Renal cortex interstitium (tissue), 11 donors: ENCODE results near the gene SPRR4. TPM values are rescaled to one million over a fixed set of nuclear protein-coding genes. Genes with fewer than 3 reads are reported as not detected.
"Not testable (repeated sequence)": the region's sequence is repeated elsewhere in the genome, so short reads cannot be mapped to it uniquely, and the experiment has no call there.

Experiments
- DNase-seq, 11 donors: peaks; one replicate each; pipeline ENCODE4 v3.0.0-alpha.2; 2013; ENCODE audit warnings: low read depth in 9 of 11, low spot score in 4 of 11; ENCODE audit errors: extremely low read depth in 1 of 11
- polyA plus RNA-seq, 3 donors: library from polyadenylated mRNA; unstranded; fragments of 120-200 nt; gene quantifications; one replicate each; pipeline ENCODE4 v1.2.1, GENCODE V29; 2013; ENCODE audit not compliant: insufficient read length in 3 of 3

The SPRR4 gene
- polyA plus RNA-seq, 3 donors: not detected

DNA sequence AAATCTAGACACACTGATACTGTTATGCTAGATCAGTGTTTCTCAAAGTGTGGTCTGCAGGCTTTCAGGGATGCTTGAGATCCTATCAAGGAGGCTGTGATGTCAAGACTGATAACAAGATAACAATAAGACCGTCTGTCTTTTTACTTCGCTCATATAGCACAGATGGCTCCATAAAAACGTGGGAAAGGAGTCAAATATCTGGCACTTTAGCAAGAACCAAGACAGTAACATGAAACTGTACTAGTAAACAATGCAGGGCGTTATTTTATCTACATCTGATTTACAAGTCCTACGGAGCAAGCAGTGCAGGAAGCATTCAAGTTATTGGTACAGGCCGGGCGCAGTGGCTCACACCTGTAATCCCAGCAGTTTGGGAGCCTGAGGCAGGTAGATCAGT is 27.5 kb downstream of the SPRR4 start:
- DNase-seq: no peak

DNA sequence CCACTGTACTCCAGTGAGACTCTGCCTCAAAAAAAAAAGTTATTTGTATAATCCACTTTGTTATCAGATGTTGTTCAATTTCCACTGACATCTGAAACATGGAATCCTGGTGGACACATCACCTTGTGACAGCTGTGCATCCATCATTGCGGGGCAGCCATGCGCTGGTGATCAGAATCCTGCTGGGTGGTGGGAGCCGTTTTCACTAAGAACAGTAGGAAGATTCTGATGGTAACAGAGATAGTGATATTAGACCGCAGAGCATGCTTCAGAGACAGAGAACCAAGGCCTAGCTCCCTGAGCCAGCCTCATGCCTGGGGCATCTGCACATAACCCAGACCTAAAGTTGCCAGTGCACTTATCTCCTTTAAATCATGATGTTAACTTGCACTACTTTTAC is 28.0 kb downstream of the SPRR4 start:
- no peak for DNase-seq

DNA sequence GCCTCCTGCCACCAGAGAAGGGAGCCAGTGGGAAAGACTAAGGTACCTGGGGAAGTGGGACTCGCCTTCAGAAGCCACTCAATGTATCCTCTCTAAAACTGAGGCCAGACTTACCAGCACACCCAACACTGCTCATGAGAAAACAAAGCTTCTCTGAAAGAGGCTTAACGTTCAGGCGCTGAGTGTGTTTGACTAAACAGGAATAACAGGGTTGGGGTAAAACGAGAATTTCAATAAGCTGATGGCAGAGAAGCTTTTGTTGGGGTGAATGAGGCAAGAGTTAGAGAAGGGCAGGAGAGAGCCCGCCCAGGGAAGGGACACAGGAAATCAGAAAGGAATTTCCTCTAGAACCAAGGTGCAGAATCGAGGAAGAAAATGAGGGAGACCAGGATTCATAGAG is 29.4 kb downstream of the SPRR4 start:
- no peak for DNase-seq

DNA sequence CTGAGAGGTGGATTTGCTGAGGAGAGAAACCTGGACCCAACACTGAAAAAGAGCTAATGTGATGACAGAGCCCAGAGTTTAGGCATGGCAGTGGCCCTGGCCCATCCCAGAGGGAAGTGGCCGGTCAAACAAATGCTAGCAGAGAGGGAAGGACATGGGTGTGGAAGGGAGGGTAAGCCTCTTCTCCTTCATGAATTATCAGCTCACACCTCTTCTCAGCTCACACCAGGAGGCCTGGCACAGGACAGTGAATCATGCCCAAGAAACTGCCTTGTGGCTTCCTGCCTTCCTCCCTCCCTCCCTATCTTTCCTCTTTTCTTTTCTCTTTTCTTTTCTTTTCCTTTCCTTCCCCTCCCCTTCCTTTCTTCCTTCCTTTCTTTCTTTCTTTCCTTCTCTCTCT is 29.8 kb downstream of the SPRR4 start:
- no peak for DNase-seq

DNA sequence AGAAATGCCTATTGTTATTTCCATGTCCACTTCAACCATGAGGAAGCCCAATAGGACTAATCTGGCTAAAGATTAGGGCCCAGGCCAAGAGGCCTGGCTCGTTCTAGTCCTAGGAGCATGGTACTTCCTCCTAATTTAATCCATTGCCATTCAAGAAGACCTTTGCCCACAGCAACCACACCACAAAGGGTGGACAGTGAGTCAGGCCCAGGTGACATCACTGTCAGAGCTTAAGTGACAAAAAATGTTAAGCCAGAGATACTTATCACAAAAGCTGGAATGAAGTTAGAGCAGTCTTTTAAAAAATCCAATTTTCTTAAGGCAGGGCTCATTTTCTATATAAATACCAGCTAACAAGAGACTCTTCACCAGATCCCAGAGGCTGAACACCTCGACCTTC is 30.9 kb downstream of the SPRR4 start, which contains the start of gene SPRR3:
Gene SPRR3 (plus strand): TSS at position 368 of the 400 bp plus-strand sequence. CDS start 1,272 bp downstream, outside the sequence.
- no peak for DNase-seq

DNA sequence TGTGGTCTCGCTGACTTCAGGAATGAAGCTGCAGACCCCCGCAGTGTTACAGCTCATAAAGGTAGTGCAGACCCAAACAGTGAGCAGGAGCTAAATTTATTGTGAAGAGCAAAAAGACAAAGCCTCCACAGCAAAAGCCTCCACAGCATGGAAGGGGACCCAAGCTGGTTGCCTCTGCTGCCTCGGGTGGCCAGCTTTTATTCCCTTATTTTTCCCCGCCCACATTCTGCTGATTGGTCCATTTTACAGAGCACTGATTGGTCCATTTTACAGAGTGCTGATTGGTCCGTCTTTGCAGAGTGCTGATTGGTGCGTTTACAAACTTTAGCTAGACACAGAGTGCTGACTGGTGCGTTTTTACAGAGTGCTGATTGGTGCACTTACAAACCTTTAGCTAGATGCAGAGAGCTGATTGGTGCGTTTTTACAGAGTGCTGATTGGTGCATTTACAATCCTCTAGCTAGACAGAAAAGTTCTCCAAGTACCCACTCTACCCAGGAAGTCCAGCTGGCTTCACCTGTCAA is 40.8 kb downstream of the SPRR4 start:
- DNase-seq: not testable (repeated sequence)

DNA sequence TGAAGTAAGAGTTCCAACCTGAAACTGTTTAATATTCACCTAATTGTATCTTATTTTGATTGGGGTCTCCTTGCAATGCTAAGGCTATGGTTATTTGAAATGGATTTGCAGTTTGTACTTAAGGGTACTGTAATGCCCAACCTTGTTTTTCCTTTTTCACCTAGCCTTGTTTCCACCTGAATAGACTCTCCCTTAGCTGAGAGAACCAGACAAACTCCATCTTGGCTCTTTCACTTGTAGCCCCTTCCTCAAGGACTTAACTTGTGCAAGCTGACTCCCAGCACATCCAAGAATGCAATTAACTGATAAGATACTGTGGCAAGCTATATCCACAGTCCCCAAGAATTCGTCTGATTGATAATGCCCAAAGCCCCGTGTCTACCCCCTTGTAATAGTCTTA is 51.4 kb downstream of the SPRR4 start:
- DNase-seq: not testable (repeated sequence)

Other genes with a start within 250 kb of the SPRR4 start
- gene KPRP, start 212.6 kb upstream of the SPRR4 start, polyA plus RNA-seq: not detected
- gene LCE1F, start 195.5 kb upstream of the SPRR4 start, polyA plus RNA-seq: not detected
- gene LCE1E, start 184.4 kb upstream of the SPRR4 start, polyA plus RNA-seq: not detected
- gene LCE1D, start 173.9 kb upstream of the SPRR4 start, polyA plus RNA-seq: not detected
- gene LCE1C, start 164.0 kb upstream of the SPRR4 start, polyA plus RNA-seq: not detected
- not detected for gene LCE1B, start 158.7 kb upstream of the SPRR4 start, polyA plus RNA-seq
- not detected for gene LCE1A, start 143.2 kb upstream of the SPRR4 start, polyA plus RNA-seq
- gene LCE6A, start 127.8 kb upstream of the SPRR4 start, polyA plus RNA-seq: not detected
- not detected for gene LCE7A, start 110.7 kb upstream of the SPRR4 start, polyA plus RNA-seq
- gene SMCP, start 92.3 kb upstream of the SPRR4 start, polyA plus RNA-seq: not detected
- gene IVL, start 62.1 kb upstream of the SPRR4 start, polyA plus RNA-seq: under 1 TPM in 2 of 3 donors, not detected in 1; 0.09 to 0.16 TPM
- not detected for gene SPRR5, start 23.4 kb upstream of the SPRR4 start, polyA plus RNA-seq
- not detected for gene SPRR1A, start 13.4 kb downstream of the SPRR4 start, polyA plus RNA-seq
- gene SPRR3, start 31.1 kb downstream of the SPRR4 start, polyA plus RNA-seq: not detected
- not detected for gene SPRR1B, start 60.6 kb downstream of the SPRR4 start, polyA plus RNA-seq
- gene SPRR2D, start 70.5 kb downstream of the SPRR4 start, polyA plus RNA-seq: not detected
- not detected for gene SPRR2A, start 86.9 kb downstream of the SPRR4 start, polyA plus RNA-seq
- not detected for gene SPRR2B, start 101.0 kb downstream of the SPRR4 start, polyA plus RNA-seq
- not detected for gene SPRR2E, start 123.9 kb downstream of the SPRR4 start, polyA plus RNA-seq
- gene SPRR2F, start 142.9 kb downstream of the SPRR4 start, polyA plus RNA-seq: not detected
- gene SPRR2G, start 180.2 kb downstream of the SPRR4 start, polyA plus RNA-seq: not detected
- not detected for gene LELP1, start 232.8 kb downstream of the SPRR4 start, polyA plus RNA-seq
- not detected for gene PRR9, start 246.9 kb downstream of the SPRR4 start, polyA plus RNA-seq